HG03064 (cell line): ENCODE results near the gene RNF224.

Experiments
- ATAC-seq: cut with Tn5 transposase; IDR thresholded peaks from one replicate; pipeline ENCODE4 v1.9.1; 2021; ENCODE audit warnings: low read depth; ENCODE audit not compliant: unreplicated experiment

Gene RNF224

DNA sequence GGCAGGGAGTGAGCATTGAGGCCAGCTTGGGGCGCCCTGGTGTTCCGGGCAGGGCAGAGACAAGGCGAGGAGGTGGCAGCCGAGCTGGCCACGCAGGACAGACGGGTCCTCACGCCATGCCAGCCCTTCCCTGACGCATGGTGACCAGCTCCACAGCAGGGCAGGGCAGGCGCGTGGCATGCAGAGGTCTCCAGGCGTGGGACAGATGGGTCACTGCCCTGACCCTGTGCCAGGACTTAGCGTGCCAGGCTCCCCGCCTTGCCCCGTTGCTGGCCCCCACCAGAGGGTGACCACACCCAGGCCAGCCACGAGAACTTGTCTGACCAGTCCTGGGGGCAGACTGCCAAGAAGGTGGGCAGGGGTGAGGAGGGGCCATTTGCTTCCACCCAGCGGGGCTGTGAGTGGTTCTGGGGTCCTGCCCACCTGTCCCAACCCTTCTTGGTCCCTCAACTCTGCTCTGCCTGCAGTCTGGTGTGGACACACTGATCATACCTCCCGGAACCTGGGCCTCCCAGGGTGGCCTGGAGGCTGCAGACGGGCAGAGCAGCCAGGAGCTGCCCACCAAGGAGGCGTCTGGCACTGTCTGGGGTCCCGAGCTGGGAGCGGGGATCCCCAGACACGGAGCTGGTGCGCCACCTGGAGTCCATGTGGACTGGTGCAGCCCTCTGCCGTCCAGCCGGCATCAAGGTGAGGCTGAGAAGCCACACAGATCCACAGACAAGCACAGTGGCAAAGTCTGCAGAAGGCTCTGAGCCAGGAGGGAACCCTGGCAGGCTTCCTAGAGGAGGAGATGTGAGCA is at the start of gene RNF224:
RNF224 (plus strand) TSS at position 449 of the 799 bp plus-strand sequence. CDS start 834 bp downstream, outside the sequence.
- ATAC-seq = no peak

DNA sequence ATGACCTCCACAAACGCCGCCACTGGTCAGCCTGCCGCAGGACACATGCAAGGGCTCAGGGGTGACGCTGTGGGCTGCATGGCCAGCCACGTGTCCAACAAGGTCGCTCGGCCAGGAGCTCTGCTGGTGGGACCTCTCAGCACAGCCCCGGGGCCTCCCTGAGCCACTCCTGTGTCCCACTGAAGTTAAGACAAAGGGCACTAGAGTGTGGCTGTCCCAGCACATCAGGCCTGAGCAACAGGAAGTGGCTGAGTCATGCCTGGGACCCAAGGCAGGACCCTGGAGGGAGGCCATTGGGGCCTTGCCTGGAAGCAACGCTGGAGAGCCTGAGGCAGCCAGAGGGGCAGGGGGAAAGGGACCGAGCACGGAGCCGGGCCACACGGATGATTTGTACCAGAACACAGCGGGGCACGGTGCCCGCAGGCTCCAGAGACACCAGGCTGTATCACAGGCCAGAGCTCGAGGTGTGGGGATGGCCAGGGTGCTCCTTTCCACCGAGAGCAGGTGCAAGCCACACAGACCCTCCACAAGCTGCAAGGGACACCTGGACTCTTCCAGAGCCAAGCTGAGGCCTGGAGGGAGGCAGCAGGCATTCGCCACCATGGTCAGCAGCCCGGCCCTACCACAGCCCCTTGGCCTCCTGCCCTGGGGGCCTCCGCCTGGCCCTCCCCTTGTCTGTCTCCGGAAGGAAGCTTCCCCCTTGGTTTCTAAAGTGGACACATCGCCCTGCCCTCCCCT is 48.9 kb upstream of the RNF224 start:
- ATAC-seq = no peak

DNA sequence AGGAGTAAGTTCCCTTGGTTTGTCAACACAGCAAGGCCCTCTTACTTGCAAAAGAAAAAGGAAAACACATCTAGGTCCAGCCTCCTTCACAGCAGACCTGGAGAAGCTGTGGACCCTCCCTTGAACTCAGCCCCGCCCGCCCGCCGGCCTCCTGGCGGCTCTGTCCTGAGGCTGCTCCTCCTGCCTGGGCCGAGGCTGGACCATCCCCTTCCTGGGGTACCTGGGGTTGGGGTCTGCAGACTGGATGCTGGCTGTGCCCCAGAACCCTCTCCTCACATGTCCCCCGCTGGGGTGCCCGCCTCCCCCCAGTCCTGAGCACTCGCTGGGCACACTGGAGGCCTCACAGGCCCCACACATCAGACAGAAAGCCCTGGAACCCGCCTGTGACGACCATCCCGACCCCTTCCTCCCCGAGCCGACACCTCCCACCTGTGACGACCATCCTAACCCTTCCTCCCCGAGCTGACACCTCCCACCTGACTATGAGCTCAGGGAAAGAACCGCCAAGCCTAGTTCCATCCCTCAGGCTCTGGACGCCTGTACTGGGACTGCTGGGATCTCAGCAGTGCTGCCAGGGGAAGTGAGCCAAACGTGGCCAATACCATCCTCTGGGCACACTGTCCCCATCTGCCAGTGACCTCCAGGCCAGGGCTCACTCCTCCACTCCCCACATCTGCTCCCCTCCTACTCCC is 48.2 kb upstream of the RNF224 start:
- ATAC-seq = no peak

DNA sequence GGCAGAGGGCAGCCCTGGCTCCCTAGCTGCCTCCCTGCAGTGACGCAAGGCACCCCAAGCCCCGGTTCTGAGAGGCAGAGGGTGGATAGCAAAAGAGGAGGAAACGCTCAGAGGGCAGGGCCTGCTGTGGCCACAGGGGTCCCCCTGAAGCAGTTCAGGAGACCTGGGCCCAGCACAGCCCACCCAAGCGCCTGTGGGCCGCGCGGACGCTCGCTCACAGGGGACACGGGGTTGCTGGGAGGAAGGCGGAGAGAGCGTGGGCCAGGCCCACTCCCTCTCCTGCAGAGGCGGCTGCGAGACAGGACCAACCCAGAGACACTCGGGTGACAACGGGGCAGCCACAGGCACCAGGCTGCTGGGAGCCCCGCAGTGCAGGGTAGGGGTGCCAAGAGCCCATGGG is 47.5 kb upstream of the RNF224 start:
- ATAC-seq = no peak

- no peak for ATAC-seq
These were observed 46.8 kb upstream of the RNF224 start for GRCh38 chr9:137180491-137180890.

- ATAC-seq = no peak
These were observed 45.6 kb upstream of the RNF224 start for GRCh38 chr9:137181680-137182079.

- no peak for ATAC-seq
These were observed 44.5 kb upstream of the RNF224 start for GRCh38 chr9:137182836-137183235.

DNA sequence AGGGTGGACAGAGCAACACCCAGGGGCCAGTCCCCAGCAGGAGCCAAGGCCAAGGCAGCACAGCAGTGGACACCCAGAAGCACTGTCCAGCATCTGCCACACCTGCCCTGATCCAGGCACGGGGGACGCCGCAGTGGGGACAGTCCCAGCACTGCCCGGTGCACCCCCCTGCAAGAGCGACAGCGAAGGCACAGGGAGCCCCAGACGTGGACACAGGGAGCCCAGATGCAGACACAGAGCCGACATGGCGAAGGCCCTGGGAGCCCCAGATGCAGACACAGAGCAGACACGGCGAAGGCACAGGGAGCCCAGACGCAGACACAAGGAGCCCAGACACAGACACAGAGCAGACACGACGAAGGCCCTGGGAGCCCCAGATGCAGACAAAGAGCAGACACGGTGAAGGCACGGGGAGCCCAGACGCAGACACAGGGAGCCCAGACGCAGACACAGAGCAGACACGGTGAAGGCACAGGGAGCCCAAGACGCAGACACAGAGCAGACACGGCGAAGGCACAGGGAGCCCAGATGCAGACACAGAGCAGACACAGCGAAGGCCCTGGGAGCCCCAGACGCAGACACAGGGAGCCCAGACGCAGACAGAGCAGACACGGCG is 43.2 kb upstream of the RNF224 start:
- no peak for ATAC-seq

DNA sequence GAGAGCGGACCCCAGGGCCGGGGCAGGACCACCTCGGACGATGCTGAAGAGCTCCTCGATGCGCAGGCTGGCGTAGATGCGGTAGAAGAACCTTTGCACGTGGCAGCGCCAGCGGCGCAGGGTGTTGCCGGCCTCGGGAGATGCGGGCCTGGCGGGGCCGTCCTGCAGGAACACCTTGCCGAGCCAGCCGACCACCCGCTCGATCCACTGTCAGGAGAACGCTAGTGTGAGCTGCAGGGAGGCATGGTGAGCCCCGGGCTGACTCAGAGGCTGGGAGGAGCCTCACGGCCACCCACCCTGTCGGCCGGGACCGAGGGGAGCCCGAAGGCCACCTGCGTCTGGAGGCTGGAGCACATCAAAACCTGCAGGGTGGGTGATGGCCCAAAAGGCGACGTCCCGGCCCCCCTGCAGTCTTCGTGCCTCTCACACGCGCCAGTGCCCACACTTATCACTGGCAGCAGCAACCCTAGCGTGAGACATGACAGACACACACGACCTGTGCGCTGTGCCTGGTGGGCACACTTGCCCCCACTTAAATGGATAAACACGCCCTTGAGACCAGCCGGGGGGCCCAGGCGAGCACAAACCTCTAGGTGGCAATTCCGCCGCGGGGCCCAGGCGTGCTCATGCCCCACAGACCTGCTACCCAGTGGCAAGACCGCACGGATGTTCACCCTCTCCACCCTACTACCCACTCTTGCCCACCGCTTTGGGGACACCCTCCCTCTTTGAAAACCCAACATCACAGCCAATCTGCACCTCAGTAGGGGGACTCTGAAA is 42.2 kb upstream of the RNF224 start:
- no peak for ATAC-seq

- no peak for ATAC-seq
These were observed 41.4 kb upstream of the RNF224 start for GRCh38 chr9:137185921-137186320.

DNA sequence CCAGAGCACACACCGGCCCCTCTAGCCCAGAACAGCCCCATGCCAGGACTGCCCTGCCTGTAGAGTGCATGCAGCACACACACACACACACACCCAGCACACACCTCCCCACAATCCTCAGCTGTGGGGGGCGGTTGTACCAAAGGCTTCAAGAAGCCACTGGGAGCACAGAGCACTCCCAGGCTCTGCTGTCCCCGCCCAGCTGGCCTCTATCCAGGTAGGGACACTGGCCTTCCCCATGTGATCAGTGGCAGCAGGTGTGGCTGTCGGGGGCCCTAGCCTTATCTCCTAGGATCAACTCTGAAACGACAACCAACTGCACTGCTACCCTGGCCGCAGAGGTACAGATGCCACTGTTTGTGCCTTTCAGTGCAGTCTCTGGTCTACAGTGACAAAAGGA is 40.9 kb upstream of the RNF224 start:
- ATAC-seq = no peak

GRCh38 chr9:137187386-137187785 is 39.9 kb upstream of the RNF224 start:
- ATAC-seq = no peak

DNA sequence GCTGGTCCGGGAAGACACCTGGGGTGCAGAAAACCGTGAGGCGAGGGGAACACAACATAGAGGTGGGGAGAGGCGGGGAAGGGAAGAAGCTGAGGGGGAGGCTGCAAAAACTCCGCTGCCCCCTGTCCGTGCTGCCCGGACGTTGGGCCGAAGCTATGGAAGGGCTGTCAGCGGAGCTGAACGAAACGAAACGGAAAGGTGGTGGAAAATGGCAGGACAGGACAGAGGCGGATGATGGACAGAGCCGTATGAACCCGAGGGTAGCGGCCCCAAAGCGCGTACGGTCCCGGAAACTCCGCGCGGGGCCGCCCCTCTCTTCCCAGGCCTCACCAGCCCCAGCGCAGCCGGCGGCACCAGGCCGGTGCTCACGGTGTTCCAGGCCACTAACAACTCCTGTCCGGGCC is 39.2 kb upstream of the RNF224 start:
- ATAC-seq = no peak

- peak; percentile 60 for ATAC-seq
These were observed 38.6 kb upstream of the RNF224 start, which contains the start of the genes ANAPC2 and SSNA1 for GRCh38 chr9:137188490-137189296. Gene ANAPC2, minus strand, starts transcription at chr9:137188560. Its CDS starts 28 bp downstream, at chr9:137188532. Gene SSNA1, plus strand, starts transcription at chr9:137188676. Its CDS starts 51 bp downstream, at chr9:137188727.

GRCh38 chr9:137189297-137190295 is 37.7 kb upstream of the RNF224 start:
- ATAC-seq = no peak

- ATAC-seq = no peak
These were observed 36.9 kb upstream of the RNF224 start for GRCh38 chr9:137190315-137190856.

DNA sequence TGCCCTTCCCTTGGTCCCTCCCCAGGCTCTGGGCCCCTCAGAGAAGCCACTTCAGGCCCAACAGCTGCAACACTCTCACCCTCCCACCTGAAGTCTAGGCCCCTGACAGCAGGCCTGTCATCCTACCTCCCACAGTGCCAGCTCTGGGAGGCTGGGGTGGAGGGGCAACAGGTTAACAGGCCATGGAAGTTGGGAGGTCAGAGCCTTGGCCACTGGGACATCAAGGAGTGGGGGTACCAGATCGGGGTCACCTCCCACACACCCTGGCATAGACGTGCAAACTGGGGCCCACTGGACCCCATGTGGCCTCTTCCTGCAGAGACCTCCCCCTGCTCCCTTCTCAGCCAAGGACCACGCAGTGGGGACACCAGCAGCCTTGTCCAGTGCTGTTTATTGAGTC is 36.1 kb upstream of the RNF224 start:
- ATAC-seq = no peak
